Posterior vena cava (tissue), 2 donors: ENCODE measurements around the gene FAM81A. TPM values are rescaled to one million over a fixed set of nuclear protein-coding genes. Genes with fewer than 3 reads are reported as not detected.
"Not testable (repeated sequence)": the region's sequence is repeated elsewhere in the genome, so short reads cannot be mapped to it uniquely, and the experiment has no call there.

Experiments used
- DNase-seq: peaks from one replicate; pipeline ENCODE4 v3.0.0-alpha.2; 2020; ENCODE audit warnings: low spot score
- intact Hi-C, 2 donors: fragments of 100-400 bp; cut with DNase I; formaldehyde crosslinking; loops; one replicate each; pipeline versions ENCODE4 v1.14.1 to v1.14.2; 2022 to 2023
- total RNA-seq, 2 donors: library from RNA; stranded (reverse); fragmentation: NEBNext Ultra II Directional; extraction: Animal tissue kit (Norgen Biotek cat#: 25700); gene quantifications; one replicate each; pipeline ENCODE4 v1.2.1, GENCODE V29; 2021
- donor health status: DM: yes; HTN: yes; CAD: no.
- donor health status: DM: yes; HTN: yes; CAD: no.

FAM81A gene
- total RNA-seq, 2 donors from 2014 or later = 0.90 to 1.7 TPM

DNA sequence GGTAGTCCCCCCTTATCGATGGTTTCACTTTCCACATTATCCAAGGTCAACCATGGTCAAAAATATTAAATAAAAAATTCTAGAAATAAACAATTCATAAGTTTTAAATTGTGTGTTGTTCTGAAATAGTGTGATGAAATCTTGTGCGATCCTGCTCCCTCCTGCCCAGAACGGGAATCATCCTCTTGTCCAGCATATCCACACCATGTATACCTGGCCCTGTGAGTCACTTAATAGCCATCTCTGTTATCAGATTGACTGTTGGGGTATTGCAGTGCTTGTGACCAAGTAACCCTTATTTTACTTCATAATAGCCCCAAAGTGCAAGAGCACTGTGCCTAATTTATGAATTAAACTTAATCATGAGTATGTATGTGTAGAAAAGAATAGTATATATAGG lies 19.1 kb downstream of the FAM81A start:
- no peak for DNase-seq
- intact Hi-C loops = no loop called here

DNA sequence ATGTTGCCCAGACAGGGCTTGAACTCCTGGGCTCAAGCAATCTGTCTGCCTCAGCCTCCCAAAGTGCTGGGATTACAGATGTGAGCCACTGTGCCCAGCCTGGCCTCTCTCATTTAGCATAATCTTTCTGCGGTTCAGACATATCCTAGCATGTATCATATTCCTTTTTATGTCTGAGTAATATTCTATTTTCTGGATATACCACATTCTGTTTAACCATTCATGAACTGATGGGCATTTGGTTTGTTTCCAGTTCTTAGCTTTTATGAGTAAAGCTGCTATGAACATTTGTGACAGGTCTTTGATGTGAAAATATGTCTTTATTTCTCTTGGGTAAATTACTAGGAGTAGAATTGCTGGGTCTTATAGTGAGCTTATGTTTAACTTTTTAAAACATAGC lies 23.5 kb downstream of the FAM81A start:
- DNase-seq = no peak
- intact Hi-C loops = no loop called here

DNA sequence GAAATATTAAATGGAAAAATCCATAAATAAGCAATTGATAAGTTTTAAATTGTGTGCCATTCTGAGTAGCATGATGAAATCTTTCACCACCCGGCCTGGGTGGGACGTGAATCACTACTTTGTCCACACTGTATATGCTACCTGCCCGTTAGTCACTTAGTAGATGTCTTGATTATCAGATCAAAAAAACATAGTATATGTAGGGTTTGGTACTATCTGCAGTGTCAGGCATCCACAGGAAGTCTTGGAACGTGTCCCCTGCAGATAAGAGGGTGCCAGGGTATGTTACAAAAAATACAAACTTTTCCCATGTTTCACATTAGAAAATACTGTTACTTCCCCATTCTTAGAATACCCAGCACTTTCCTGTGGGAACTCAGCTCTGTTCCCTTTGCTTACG lies 35.2 kb downstream of the FAM81A start:
- intact Hi-C loops = no loop called here

DNA sequence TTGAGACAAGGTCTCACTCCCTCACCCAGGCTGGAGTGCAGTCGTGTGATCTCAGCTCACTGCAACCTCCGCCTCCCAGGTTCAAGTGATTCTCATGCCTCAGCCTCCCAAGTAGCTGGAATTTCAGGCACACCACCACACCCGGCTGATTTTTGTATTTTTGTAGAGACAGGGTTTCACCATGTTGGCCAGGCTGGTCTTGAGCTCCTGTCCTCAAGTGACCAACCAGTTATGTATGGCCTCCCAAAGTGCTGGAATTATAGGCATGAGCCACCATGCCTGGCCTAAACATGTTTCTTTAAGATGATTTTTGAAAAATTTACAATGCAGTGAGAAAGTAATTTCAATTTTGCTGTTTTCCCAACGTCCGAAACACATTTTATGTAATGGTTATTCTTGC lies 37.2 kb downstream of the FAM81A start:
- DNase-seq, intact Hi-C loops: not testable (repeated sequence)

More for the DNA sequence above, 35.2 kb downstream of the FAM81A start:
- DNase-seq = no peak

DNA sequence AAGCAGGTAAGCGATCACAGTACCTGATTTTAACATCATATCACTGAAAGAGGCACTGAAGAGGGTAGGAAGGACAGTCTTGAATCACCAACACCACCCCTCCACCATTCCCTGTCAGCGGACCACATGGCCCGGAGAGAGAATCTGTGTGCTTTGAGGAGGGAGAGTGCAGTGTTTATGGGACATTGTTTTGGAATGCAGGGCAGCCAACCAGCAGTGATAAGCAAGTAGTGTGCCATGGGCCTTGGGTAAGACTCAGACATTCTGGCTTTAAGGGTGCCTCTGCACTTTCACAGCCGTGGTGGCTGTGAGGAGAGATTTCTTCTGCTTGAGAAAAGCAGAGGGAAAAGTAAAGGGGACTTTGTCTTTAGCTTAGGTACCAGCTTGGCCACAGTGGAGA lies 46.4 kb downstream of the FAM81A start:
- DNase-seq = no peak
- intact Hi-C loops = no loop called here

DNA sequence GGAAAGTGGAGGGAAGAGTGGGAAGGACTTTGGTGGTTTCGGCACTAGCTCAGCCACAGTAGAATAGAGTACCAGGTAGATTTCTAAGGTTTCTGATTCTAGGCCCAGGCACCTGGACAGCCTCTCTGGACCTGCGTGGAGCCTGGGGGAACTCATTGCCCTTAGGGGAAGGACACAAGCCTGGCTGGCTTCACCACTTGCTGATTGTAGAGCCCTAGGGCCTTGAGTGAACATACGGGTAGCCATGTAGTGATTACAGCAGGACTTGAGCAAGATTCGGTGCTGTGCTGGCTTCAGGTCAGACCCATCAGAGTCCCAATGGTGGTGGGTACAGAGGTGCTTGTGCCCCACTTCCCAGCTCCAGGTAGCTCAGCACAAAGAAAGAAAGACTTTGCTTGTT lies 47.0 kb downstream of the FAM81A start:
- DNase-seq = no peak
- intact Hi-C loops = no loop called here

DNA sequence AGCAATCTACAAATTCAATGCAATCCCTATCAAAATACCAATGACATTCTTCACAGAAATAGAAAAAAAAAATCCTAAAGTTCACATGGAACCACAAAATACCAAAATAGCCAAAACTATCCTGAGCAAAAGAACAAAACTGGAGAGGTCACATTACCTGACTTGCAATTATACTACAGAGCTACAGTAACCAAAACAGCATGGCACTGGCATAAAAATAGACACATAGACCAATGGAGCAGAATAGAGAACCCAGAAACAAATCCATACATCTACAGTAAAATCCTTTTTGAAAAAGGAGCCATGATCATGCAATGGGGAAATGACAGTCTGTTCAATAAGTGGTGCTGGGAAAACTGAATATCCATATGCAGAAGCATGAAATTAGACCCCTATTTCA lies 51.5 kb downstream of the FAM81A start:
- intact Hi-C loops, DNase-seq: not testable (repeated sequence)

DNA sequence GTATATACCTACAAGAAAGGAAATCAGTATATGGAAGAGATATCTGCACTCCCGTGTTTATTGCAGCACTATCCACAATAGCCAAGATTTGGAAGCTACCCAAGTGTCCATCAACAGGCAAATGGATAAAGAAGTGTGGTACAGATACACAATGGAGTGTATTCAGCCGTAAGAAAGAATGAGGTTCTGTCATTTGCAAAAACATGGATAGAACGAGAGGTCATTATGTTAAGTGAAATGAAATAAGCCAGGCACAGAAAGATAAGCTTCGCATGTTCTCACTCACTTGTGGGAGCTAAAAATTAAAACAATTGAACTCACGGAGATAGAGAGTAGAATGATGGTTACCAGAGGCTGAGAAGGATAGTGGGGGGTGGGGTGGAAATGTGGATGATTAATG lies 53.1 kb downstream of the FAM81A start:
- no peak for DNase-seq
- intact Hi-C loops = loop anchor here (5.0 to 10.0 kb wide), 4 partner anchors 319 to 516 kb away; no protein-coding TSS in a partner anchor

DNA sequence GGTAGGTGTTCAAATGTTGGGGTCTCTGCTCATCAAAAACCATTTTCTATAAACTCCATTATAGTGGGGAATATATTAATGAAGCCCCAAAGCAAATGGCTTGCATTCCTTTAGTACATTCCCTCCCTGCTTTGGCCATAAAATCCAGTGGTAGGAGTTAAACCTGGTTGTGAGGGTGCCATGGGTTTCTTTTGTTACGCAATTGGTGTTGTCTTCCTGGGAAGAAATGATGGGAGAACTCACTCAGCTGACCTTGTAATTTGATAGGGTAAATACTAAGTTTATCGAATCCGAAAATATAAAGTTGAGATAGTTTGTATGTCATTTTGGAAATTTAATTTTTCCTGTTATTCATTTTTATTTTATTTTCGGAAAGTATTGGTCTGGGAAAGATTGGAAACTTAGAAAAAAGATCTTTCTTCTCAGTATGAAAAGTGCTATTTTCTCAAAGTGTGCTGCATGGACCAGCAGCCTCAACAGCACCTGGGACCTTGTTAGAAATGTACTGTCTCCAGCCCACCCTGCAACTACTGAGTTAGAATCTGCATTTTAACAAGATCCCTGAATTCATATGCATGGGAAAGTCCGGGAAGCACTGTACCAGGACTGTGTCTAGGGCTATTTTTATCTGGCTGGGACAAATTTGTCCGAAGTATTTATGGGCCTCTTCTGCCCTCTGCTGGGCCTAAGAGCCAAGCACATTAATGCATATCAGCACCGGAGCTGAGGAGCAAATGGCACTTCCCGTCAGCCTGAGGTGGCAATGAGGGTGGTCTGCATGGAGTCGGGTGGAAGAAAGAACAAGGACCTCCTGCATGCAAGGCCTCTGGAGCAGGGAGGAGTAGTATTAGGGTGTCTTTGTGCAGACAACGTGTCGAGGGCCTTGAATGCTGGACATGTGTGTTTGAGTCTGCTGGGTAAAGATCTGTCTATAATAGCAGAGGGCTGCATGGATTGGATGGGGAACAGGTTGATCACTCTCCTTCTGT lies 54.7 kb downstream of the FAM81A start:
- intact Hi-C loops = loop anchor here (5.0 to 10.0 kb wide), 4 partner anchors 320 to 518 kb away; no protein-coding TSS in a partner anchor
- no peak for DNase-seq

DNA sequence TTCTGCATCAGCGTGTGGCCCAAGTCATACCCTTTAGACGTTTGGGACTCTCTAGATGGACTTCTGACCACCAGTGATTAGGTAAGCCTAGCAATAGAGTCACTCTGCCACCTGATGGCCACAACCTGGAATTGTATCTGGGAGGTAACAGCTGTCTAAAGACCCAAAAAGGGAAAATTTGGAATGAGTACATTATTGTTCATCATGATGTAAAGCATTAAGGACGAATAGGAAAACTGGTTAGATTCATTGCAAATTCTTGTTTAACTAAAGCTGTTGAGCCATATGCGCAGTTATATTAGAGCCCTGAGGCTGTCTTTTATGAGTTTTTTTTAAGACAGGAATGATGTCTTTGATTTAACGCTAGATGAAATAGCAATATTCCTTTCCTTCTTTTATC lies 63.6 kb downstream of the FAM81A start:
- intact Hi-C loops = no loop called here

DNA sequence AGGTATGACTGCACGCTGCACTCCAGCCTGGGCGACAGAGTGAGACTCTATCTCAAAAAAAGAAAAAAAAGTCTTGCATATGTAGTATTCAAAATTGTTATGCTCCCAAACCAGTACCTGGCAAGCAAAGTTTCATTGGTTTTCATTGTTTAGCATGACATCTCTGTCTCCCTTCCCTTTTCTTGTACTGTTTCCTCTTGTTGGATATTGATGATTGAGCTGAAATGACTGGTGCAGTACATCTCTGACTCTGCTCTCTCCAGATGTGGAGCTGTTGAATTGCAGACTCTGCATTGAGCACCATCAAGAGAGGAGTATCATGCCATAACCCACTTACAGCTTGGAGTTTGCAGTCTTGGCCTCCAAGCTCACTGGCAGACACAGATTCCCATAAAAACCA lies 77.2 kb downstream of the FAM81A start:
- intact Hi-C loops = no loop called here
- no peak for DNase-seq

More for the DNA sequence above, 63.6 kb downstream of the FAM81A start:
- no peak for DNase-seq

DNA sequence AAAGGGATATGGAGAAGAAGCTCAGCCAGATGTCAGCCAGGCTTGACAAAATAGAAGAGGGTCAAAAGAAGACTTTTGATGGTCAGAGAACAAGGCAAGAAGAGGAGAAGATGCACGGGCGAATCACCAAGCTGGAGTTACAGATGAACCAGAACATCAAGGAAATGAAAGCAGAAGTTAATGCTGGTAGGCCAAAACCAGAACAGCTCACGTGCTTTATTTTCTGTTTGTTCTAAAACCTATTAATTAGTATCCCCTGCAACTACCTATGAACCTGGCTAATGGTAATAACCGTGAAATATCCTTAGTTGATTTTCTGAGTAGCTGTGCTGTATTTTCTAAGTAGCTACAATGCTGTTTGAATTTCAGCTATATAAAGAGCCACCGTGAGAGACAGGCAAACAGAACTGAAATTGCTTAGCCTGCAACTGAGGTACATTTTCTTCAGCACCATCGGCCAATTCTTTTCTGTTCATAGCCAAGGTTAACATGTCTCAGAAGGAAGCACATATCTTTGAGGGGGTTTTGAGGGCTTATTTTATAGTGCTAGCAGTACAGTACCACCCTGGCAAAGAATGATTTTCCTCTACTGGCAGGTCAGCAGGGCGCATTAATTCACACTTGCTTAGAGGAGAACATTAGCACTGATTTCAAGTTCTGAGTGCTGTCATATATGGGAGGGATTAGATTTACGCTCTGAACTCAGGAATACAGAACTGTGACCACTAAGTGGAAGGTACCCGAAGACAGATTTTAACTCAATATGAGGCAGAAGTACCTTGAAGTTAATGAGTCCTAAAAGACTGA lies 78.9 kb downstream of the FAM81A start:
- intact Hi-C loops = no loop called here
- no peak for DNase-seq

DNA sequence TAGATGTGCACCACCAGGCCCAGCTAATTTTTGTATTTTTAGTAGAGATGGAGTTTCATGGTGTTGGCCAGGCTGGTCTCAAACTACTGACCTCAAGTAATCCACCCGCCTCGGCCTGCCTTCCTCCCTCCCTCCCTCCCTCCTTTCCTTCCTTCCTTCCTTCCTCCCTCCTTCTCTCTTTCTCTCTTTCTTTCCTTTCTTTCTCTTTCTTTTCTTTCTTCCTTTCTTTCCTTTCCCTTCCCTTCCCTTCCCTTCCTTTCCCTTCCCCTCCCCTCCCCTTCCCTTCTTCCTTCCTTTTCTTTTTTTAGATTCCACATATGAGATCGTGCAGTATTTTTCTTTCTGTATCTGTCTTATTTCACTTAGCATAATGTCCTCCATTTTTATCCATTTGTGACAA lies 81.3 kb downstream of the FAM81A start:
- intact Hi-C loops = no loop called here
- DNase-seq = no peak

DNA sequence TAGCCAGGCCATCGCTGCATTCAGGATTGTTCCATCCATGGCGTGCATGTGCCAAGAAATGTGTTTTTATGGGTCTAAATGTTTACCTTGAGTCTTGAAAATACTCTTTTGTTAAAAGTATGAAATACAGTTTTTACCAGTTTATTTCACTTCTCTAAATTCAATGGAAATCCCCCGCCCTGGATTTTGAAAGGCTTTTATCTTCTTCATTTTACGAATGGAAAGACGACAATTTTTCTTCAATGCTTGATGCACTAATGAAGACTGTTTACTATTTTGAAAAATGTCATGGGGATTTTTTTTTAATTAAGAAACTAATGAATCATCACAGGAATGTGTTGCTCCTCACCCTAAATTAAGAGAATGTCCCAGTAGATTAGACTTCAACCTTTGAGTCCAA lies 83.5 kb downstream of the FAM81A start:
- no peak for DNase-seq
- intact Hi-C loops = no loop called here

DNA sequence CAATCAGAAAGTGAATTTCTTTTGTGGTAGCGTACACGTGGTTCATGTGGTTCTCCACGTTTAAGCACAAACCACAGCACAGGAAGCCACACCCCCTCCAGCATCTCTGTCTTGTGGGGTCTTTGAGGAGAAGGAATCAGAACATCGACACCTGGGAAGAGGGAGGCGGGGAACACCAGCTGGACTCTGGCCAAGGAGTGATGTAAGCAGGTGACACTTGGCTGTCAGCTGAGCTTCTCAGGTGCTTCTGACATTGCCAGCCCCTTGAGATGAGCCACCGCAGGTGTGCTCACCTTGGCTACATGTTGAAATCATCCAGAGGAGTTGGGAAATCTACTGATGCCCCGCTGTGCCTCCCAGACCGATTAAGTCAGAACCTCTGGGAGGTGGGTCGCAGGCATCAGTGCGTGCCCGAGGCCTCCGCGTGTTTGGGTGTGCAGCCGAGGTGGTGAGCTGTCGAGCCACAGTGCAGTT lies 85.0 kb downstream of the FAM81A start:
- intact Hi-C loops = no loop called here
- DNase-seq = no peak

DNA sequence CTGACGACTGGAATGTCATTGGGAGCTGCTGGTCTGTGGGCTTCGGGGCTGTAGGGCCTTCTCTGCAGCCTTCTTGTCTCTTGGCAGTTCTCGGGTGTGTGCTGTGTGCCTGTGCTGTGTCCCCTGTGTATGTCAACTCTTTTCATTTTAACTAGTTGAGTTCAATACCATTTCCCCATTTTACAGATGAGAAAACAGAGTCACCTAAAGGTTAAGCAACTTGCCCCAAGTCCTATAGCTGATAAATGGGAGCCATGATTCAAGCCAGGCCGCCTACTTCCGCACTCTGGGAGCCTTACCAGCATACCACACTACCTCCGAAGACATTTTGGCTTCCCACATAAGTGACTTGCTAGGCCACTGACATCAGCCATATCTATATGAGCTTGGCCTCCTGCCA lies 85.7 kb downstream of the FAM81A start:
- DNase-seq = no peak
- intact Hi-C loops = no loop called here

DNA sequence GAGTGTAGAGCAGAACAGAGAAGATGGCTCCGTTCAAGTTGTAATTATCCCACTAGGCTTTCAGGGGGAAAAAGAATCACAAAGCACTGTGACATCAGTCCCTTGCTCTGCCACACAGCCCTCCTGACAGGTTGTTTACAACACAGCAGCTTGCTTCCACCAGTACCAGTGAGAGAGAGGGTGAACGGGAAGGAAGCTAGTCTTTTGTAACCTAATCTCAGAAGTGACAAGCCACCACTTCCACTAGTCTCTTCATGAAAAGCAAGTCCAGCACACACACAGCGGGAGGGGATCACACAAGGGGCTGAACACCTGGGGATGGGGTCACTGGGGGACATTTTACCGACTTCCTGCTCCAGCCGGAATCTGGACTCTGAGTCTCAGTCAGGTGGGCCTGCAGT lies 86.3 kb downstream of the FAM81A start:
- DNase-seq = no peak
- intact Hi-C loops = no loop called here

DNA sequence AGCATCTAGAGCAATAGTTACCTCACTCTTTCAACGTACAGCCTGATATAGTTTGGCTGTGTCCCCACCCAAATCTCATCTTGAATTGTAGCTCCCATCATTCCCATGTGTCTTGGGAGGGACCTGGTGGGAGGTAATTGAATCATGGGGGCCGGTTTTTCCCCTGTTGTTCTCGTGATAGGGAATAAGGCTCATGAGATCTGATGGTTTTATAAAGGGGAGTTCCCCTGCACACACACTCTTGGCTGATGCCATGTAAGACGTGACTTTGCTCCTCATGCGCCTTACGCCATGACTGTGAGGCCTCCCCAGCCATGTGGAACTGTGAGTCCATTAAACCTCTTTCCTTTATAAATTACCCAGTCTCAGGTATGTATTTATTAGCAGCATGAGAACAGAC lies 88.5 kb downstream of the FAM81A start:
- intact Hi-C loops, DNase-seq: not testable (repeated sequence)

DNA sequence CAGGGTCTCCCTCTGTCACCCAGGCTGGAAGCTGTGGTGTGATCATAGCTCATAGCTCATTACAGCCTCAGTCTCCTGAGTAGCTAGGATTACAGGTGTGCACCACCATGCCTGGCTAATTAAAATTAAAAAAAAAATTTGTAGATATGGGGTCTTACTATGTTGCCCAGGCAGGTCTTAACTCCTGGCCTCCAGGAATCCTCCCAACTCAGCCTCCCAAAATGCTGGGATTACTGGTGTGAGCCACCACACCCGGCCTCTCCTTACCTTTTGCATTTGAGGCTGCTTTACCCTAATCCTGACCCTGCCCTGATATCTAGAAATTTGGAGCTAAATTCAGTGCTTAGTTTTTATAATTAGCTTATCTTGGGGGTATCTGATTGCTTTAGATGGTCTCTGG lies 90.4 kb downstream of the FAM81A start:
- no peak for DNase-seq
- intact Hi-C loops = no loop called here

DNA sequence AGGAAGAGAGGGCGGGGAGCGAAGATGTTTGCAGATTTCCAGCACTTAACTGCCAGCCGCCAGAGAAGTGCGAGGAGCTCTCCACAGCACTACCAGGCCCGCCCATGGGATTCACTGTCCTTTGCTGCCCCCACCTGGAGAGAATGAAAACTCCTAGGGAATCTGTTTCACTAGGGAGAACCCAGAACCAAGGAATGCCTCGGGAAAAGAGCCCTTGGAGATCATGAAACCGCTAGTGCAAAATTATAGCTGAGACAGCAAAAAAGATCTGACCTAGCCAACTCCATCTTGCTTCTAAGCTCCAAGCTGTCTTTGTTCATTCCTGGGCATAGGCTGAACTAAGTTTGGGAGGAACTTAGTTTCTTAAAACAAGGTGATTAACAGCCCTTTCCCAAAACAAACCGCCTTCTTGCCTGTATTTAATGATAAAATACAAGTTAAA lies 91.0 kb downstream of the FAM81A start:
- DNase-seq = peak; percentile 86
- intact Hi-C loops = no loop called here
